GM18505 (cell line): Measurements from ENCODE around the gene TGFBR2.

Source experiments
- ATAC-seq: cut with Tn5 transposase; IDR thresholded peaks from one replicate; pipeline ENCODE4 v1.9.1; 2021; ENCODE audit not compliant: unreplicated experiment
- POLR2A ChIP-seq: IDR thresholded peaks from 4 replicates; pipeline ENCODE4 v1.6.1; 2011; ENCODE audit warnings: borderline replicate concordance; ENCODE audit not compliant: insufficient read depth, insufficient read length; ENCODE audit errors: extremely low read depth

TGFBR2 gene

GRCh38 chr3:30692498-30693130 lies 86.2 kb downstream of the TGFBR2 start:
- no peak for ATAC-seq
- no peak for TF ChIP-seq POLR2A

- peak; percentile 91 for ATAC-seq
- TF ChIP-seq POLR2A, result no peak
Observed at GRCh38 chr3:30693470-30694120, 87.2 kb downstream of the TGFBR2 start.

- no peak for ATAC-seq
- no peak for TF ChIP-seq POLR2A
Observed at GRCh38 chr3:30694148-30694547, 87.7 kb downstream of the TGFBR2 start.

- TF ChIP-seq POLR2A, result no peak
- no peak for ATAC-seq
Observed at GRCh38 chr3:30694668-30695067, 88.3 kb downstream of the TGFBR2 start.

DNA sequence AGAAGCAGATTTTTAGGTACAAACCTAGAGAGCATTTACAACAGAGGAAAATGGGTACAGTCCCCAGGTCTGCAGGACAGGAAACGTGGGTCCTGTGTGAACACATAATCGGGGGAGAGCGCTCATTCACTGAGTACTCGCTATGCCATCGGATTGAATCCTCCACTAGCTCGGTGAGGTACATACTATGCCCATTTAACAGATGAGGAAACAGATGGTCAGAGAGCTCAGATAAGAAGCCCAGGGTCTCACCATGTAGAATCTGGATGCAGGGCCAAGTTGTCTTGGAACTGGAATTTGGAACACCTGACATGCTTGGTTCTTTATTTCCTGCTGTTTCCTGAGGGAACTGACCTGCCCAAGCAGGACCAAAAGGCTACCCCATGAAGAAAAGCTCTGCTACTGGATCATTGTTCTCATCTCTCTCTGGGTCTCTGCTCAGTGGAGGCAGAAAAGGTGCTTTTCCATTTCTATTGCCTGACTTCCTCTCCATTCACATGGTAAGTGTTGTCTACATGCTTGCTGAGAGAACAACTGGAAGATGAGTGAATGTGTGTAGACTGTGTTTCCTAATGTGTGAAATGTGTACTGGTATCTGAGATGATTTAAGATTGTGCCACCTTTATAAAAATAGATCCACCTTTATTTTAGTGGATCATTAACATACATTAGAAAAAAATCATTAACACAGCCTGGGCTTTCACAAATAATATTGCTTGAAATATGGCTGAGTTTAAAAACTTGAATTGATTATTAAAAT lies 89.1 kb downstream of the TGFBR2 start:
- ATAC-seq, result no peak
- no peak for TF ChIP-seq POLR2A

DNA sequence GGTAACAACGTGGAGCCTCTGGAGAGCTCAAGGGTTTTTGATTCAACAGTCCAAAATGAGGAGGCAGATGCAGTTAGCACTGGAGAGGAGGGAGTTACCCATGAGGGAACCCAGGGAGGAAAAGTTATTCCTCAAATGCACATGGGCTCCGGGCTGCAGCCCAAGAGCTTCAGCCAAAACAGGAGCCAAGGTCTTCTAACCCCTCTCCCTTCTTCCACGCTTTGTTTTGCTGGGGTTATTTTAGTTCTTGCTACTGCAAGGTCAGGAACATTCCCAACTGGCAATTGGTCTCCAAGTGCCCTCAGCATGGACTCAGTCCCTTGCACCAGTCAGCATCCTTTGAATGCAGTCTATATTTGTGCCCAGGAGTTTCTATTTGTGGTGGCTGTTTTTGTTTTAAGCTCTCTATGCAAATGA lies 90.0 kb downstream of the TGFBR2 start:
- TF ChIP-seq POLR2A, result no peak
- ATAC-seq, result no peak

DNA sequence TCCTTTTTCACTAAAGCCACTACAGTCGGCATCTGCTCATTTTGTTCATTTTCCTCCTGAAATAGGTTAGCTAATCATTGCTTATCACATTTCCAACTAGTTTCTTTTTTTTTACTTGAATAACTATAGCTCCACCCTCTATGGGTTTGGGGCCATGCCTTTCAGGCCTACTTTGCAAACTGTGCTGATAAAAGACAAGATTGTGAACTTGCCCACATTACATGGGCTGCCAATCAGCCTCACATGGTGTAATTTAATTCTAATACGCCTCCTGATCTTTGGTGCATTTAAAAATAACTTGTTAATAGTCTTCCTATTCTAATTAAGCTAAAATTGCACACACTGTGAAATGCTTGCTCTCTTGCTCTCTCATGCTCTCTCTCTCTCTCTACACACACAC lies 90.5 kb downstream of the TGFBR2 start:
- TF ChIP-seq POLR2A, result no peak
- ATAC-seq, result no peak

DNA sequence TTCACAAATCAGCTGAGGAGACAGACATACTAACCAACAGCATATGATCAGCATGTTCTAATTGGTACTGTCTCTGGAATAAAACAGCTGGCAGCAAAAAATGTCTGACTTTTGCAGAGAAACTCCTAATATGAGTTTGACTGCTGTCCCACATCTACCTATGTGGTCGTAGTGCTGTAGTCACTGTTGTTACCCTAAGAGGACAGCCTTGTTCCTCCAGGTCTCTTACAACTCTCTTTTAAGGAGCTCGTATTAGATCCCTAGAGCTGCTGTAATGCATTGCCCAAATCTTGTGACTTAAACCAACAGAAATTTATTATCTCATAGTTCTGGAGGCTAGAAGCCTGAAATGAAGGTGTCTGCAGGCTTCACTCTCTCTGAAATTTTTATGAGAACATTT lies 92.1 kb downstream of the TGFBR2 start:
- ATAC-seq, result no peak
- no peak for TF ChIP-seq POLR2A

DNA sequence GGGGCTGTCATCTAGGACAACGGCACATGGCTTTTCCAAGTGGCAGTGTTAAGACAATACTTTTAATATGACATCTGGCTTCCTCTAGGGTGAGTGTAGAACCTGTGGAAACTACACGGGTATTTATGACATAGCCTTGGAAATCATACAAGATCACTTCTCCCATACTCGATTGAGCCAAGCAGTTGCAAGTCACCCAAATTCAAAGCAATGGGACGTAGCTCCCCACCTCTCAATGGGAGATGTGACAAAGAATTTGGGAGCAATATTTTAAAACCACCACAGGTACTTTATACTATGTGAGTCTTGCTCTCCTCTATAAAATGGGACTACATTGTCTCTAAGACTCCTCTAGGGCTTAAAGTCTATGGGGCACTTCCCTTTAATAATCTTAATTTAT lies 93.5 kb downstream of the TGFBR2 start:
- no peak for ATAC-seq
- no peak for TF ChIP-seq POLR2A

- TF ChIP-seq POLR2A, result no peak
- ATAC-seq, result no peak
Observed at GRCh38 chr3:30700702-30701321, 94.4 kb downstream of the TGFBR2 start.

DNA sequence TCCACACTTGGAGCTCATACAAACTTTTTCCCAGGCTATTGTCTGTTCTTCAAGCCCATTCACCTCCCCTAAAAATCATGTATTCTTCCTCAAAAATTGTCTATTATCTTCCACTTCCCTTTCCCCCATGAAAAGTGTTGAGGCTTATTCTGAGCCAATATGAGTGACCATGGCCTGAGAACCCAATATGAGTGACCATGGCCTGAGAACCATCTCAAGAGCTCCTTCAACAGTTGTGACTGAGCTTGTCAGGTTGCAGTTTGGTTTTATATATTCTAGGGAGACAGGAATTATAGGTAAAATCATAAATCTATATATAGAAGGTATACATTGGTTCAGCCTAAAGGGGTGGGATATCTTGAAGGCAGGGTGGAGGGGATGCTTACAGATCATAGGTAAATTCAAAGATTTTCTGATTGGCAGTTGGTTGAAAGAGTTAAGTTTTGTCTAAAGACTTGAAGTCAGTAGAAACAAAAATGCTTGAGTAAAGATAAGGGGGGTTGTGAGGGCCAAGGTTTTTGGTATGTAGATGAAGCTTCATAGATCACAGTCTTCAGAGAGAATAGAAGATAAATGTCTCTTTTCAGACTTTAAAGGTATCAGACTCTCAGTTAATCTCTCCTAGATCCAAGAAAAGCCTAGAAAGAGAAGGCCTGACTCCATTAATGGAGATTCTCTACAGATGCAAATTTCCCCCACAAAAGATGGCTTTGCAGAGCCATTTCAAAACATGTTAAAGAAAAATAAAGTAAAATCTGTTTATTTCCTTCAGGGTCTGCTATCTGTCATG lies 95.8 kb downstream of the TGFBR2 start:
- TF ChIP-seq POLR2A, result no peak
- ATAC-seq, result no peak

GRCh38 chr3:30702828-30703397 lies 96.5 kb downstream of the TGFBR2 start:
- no peak for ATAC-seq
- TF ChIP-seq POLR2A, result no peak
